ENCODE measurements around the gene TBX5.

Gene TBX5

GRCh38 chr12:114414031-114414865 lies 8.3 kb upstream of the TBX5 start:
- no peak for TF ChIP-seq GATA2 (IDR thresholded peaks at IDR 0.05; ENCODE audit: low read depth, low read length)

GRCh38 chr12:114412825-114413749 lies 7.1 kb upstream of the TBX5 start:
- TF ChIP-seq GATA2 (IDR thresholded peaks at IDR 0.05; ENCODE audit: low read depth, low read length) (no peak), GATA3 (IDR thresholded peaks at IDR 0.05; ENCODE audit: low read depth, low read length) (no peak)

- TF ChIP-seq GATA2 (IDR thresholded peaks at IDR 0.05; ENCODE audit: low read depth, low read length): no peak
- no peak for TF ChIP-seq GATA3 (IDR thresholded peaks at IDR 0.05; ENCODE audit: low read depth, low read length)
Measured at GRCh38 chr12:114412307-114412706, 6.4 kb upstream of the TBX5 start.

GRCh38 chr12:114411071-114411837 lies 5.3 kb upstream of the TBX5 start:
- TF ChIP-seq GATA2 (IDR thresholded peaks at IDR 0.05; ENCODE audit: low read depth, low read length) (no peak), GATA3 (IDR thresholded peaks at IDR 0.05; ENCODE audit: low read depth, low read length) (no peak)

- TF ChIP-seq GATA2 (IDR thresholded peaks at IDR 0.05; ENCODE audit: low read depth, low read length): no peak
- TF ChIP-seq GATA3 (IDR thresholded peaks at IDR 0.05; ENCODE audit: low read depth, low read length): no peak
Measured at GRCh38 chr12:114409852-114410600, 4.1 kb upstream of the TBX5 start.

- TF ChIP-seq GATA3 (IDR thresholded peaks at IDR 0.05; ENCODE audit: low read depth, low read length) (no peak), GATA2 (IDR thresholded peaks at IDR 0.05; ENCODE audit: low read depth, low read length) (no peak)
Measured at GRCh38 chr12:114408886-114409851, 3.2 kb upstream of the TBX5 start.

- TF ChIP-seq GATA2 (IDR thresholded peaks at IDR 0.05; ENCODE audit: low read depth, low read length) (no peak), GATA3 (IDR thresholded peaks at IDR 0.05; ENCODE audit: low read depth, low read length) (no peak)
Measured at GRCh38 chr12:114408471-114408885, 2.5 kb upstream of the TBX5 start.

GRCh38 chr12:114407842-114408411 lies 2.0 kb upstream of the TBX5 start:
- TF ChIP-seq GATA2 (IDR thresholded peaks at IDR 0.05; ENCODE audit: low read depth, low read length) (no peak), GATA3 (IDR thresholded peaks at IDR 0.05; ENCODE audit: low read depth, low read length) (no peak)

- TF ChIP-seq GATA2 (IDR thresholded peaks at IDR 0.05; ENCODE audit: low read depth, low read length) (no peak), GATA3 (IDR thresholded peaks at IDR 0.05; ENCODE audit: low read depth, low read length) (no peak)
Measured at GRCh38 chr12:114406984-114407841, 1.3 kb upstream of the TBX5 start.

- TF ChIP-seq GATA3 (IDR thresholded peaks at IDR 0.05; ENCODE audit: low read depth, low read length) (no peak), GATA2 (IDR thresholded peaks at IDR 0.05; ENCODE audit: low read depth, low read length) (no peak)
Measured at GRCh38 chr12:114406316-114406983, 506 bp upstream of the TBX5 start.
